22Rv1 (cell line): ENCODE data around the gene ADGRD2.

Experiments
- ZFX ChIP-seq: fragments of 450-650 bp; IDR thresholded peaks from 2 replicates; pipeline ENCODE4 v1.6.1; 2017; ENCODE audit warnings: antibody characterized with exemption, borderline replicate concordance
- TF ChIP-seq, protein P1 (sequence below): fragments of 450-650 bp; IDR thresholded peaks from 2 replicates; pipeline ENCODE4 v1.5.1; 2017; ENCODE audit warnings: mild to moderate bottlenecking

DNA sequence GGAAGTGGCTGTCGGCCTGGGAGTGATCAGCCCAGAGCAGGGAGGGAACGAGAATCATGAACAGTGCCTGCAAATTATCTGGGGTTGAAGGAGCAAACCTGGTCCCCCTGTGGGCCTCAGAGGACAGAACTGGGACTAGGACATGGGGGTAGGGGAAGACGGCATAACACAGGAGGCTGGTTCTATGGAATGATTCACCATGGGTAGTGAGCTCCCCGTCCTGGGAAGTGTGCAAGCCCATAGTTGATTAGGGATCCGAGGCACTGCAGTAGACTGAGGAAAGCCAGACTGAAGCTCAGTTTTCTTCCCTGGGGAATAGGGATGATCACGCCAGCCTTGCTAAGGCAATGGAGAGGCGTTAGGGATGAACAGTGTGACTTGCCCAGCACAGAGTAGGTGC lies 5.6 kb downstream of the ADGRD2 start:
- TF ChIP-seq, protein P1, sequence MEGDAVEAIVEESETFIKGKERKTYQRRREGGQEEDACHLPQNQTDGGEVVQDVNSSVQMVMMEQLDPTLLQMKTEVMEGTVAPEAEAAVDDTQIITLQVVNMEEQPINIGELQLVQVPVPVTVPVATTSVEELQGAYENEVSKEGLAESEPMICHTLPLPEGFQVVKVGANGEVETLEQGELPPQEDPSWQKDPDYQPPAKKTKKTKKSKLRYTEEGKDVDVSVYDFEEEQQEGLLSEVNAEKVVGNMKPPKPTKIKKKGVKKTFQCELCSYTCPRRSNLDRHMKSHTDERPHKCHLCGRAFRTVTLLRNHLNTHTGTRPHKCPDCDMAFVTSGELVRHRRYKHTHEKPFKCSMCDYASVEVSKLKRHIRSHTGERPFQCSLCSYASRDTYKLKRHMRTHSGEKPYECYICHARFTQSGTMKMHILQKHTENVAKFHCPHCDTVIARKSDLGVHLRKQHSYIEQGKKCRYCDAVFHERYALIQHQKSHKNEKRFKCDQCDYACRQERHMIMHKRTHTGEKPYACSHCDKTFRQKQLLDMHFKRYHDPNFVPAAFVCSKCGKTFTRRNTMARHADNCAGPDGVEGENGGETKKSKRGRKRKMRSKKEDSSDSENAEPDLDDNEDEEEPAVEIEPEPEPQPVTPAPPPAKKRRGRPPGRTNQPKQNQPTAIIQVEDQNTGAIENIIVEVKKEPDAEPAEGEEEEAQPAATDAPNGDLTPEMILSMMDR = no peak
- no peak for TF ChIP-seq ZFX
